Suppressor macrophage treated with lipopolysaccharide for 1 hour (primary cell): ENCODE measurements around the gene MAPT.

Source experiments
- DNase-seq, 3 donors: peaks; one replicate each; pipeline ENCODE4 v3.0.0-alpha.2; 2020 to 2022

The MAPT gene

DNA sequence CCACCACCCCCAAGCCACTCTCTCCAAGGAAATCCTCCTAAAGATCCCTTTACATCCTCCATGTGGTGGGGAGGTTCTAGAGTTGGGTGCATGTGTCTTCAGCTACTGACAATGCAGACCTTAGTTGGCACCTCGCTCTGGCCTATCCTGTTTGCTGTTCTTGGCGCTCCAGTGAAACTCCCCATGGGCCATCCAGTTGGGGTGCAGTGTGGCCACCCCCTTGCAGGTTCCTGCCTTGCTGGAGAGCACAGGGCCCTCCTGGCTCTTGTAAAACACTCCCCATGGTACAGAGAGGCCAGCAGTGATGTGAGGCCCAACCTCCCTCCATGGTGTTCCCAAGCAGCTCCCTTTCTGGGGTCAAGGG is 82.0 kb downstream of the MAPT start:
- no peak for DNase-seq

DNA sequence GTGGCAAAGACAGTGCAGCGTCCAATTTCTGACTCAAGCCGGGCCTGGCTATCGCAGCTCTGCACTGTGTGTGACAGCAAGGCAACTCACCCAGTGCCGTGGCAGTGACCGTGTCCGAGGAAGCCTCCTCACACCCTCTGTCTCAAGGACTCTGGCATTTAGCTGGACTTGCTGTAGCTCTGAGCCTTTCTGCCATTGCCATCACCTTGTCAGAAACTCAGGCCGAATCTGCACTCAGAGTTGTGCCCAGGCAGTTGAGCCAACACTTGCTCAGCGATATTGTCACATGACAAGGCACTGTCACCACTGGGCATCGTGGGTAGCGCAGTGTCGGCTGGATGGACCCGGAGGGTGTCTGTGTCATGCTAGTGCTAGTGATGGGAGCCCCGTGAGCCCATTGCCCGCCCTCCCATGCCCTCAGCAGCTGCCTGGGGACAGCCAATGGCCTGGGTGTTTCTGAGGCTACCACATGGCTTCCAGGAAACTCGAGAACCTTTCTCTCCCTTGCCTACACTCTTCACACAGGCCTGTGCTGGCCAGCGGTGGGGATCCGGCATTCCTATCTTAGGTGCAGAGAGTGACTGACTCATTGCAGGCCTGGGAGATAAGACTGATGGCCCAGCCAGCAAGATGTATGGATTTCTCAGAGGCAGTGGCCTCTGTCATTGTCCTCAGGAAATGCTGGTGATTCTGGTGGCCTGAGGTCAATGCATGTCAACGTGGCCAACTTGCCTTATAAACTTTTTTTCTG is 82.6 kb downstream of the MAPT start:
- DNase-seq, result no peak

DNA sequence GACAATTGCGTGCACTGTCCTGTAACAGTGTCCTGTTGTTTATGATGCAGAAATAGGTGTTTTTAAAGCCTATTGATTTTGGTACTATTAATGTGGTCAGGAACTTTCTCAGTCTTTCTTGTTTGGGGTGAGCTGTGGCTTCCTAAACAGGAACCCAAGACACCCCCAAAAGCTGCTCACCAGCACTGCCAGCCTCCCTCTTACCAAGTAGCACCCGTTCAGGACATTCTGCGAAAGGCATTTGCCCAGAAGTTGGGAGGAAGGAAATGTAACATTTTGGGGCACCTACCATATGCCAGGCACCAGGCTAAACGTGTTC is 83.1 kb downstream of the MAPT start:
- DNase-seq, result no peak

DNA sequence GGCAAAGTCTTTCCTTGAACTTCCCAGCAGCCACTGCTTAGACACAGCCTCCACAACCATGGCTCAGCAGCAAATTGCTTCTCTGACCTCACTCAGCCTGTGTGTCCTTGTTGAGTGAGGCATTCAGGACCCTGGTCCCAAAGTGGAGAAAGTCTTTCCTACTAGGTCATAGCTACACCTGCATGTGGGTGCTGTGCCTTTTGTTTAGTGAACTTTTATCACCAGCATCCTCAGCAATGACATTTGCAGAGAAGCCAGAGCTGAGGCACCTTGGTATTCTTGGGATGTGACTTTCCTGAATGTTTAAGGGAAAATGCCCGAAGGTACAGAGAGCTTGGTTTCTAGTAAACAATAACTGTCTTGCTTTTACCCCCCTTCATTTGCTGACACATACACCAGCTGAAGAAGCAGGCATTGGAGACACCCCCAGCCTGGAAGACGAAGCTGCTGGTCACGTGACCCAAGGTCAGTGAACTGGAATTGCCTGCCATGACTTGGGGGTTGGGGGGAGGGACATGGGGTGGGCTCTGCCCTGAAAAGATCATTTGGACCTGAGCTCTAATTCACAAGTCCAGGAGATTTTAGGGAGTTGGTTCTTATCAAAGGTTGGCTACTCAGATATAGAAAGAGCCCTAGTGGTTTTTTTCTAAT is 83.7 kb downstream of the MAPT start:
- DNase-seq, result no peak

DNA sequence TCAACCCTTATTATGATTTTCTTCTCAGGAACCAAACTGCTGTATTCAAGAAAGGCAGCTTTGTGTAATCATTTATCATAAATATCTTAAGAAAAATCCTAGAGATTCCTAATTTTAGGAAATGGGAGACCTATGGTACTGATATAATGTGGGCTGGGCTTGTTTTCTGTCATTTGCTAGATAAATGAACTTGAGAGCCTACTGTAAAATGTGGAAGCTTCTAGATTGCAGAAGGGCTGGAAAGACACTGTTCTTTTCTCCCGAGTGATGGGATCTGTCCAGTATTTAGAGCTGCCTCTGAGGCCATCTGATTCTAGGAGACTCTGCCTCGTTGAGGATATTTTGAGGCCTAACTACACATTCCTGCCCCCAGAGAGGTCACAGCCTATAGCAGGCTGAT is 84.8 kb downstream of the MAPT start:
- no peak for DNase-seq

DNA sequence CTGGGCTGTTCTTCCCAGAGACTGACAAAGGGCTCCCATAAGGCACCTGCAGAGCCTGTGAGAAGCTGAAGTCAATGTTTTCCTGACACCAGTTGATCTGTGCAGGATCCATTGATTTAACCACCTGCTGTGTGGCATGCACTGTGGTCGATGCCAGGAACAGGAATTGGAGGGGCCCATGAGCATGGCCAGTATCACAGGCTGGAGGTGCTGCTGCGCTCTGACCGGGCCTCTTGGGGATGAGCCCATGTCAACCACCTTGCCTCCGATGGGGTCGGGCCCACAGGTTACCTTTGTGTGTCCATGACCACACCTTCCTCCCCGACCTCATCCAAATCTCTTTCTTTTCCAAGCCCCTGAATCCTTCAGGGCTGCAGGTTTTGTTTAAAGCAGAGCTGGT is 86.5 kb downstream of the MAPT start:
- no peak for DNase-seq

DNA sequence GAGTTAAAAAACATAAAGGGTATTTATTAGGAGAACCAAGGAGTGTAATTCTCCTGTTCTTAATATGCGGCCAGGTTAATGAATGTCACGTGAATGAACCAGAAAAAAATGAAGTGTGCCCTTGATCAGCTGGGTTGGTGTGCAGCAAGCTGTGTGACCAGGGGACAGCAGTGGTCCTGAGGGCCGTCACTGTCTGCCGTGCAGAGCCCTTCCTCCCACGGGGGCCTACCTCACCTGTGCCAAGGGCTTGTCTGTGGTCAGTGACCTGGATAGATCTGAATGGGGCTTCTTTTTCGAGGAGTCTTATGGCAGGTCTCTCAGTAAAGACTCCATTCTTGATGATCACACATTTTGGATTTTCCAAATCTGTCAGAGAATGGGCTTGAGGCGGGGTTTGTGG is 87.0 kb downstream of the MAPT start:
- DNase-seq, result peak in 1 of 3 donors; percentile 8

DNA sequence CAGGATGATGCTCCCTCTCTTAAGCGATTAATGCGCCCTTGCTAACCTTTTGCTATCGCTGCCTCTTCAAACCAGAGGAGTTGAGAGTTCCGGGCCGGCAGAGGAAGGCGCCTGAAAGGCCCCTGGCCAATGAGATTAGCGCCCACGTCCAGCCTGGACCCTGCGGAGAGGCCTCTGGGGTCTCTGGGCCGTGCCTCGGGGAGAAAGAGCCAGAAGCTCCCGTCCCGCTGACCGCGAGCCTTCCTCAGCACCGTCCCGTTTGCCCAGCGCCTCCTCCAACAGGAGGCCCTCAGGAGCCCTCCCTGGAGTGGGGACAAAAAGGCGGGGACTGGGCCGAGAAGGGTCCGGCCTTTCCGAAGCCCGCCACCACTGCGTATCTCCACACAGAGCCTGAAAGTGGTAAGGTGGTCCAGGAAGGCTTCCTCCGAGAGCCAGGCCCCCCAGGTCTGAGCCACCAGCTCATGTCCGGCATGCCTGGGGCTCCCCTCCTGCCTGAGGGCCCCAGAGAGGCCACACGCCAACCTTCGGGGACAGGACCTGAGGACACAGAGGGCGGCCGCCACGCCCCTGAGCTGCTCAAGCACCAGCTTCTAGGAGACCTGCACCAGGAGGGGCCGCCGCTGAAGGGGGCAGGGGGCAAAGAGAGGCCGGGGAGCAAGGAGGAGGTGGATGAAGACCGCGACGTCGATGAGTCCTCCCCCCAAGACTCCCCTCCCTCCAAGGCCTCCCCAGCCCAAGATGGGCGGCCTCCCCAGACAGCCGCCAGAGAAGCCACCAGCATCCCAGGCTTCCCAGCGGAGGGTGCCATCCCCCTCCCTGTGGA is 88.6 kb downstream of the MAPT start:
- DNase-seq, result no peak

DNA sequence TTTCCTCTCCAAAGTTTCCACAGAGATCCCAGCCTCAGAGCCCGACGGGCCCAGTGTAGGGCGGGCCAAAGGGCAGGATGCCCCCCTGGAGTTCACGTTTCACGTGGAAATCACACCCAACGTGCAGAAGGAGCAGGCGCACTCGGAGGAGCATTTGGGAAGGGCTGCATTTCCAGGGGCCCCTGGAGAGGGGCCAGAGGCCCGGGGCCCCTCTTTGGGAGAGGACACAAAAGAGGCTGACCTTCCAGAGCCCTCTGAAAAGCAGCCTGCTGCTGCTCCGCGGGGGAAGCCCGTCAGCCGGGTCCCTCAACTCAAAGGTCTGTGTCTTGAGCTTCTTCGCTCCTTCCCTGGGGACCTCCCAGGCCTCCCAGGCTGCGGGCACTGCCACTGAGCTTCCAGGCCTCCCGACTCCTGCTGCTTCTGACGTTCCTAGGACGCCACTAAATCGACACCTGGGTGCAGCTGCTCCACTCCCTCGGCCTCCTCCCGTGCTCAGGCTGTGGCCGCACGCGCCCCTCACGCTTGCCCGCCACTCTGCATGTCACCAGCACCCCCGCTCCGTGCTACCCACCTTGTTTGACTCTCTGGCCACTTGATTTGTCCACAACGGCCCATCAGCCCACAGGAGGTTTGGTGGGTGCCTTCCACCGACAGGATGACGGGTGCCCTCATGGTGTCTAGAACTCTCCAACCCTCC is 89.4 kb downstream of the MAPT start:
- DNase-seq, result no peak

DNA sequence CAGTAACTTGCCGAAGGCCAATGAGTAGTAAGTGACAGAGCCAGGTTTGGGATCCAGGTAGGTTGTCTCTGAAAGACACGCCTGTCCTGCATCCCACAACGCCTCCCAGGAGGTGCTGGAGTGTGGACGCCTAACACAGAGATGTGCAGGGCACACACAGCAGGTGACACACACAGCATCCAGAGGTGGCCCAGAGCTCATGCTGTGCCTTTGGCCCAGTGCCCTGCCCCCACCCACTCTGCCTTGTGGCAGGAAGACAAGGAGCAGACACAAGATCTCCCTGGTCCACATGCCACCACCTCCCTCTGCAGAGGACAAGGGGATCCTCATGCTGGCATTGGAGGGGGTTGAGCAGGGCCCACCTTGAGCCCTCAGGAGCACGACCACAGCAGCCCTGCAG is 90.0 kb downstream of the MAPT start:
- no peak for DNase-seq

DNA sequence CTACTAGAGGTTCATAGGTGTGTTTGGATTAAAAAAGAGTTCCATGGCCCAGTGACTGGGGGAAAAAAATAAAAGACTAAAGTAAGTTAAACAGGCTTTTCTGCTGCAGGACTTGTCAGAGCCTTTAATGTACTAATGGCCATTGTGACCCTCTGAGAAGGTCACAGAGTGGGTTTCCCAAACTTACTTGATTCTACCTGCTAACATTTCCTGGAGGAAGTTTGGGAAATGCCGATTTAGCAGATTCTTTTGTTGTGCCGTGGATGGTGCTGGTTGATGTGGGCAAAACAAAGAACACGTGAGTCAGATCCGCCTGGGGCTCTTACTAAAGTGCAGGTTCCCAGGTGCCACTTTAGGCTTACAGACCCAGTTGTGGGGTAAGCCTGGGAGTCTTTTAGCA is 91.1 kb downstream of the MAPT start:
- no peak for DNase-seq

DNA sequence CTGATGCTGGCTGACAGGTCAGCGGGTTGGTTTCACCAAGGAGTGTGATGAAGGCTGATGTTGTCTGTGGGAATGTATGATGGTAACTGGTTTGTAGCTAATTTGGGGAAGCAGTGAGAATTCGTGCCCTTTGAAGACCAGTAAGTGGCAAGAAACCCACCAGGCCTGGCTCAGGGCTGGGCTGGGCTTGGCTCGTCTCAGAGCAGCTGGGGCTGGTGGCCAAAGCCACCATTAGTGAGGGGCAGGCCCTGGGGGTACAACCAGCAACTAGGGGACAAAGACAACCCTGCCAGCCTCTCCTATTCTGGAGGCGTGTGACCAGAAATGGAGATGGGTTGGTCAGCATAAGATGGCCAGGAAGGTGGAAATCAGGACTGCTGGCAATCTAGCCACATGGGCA is 91.7 kb downstream of the MAPT start:
- DNase-seq, result no peak

DNA sequence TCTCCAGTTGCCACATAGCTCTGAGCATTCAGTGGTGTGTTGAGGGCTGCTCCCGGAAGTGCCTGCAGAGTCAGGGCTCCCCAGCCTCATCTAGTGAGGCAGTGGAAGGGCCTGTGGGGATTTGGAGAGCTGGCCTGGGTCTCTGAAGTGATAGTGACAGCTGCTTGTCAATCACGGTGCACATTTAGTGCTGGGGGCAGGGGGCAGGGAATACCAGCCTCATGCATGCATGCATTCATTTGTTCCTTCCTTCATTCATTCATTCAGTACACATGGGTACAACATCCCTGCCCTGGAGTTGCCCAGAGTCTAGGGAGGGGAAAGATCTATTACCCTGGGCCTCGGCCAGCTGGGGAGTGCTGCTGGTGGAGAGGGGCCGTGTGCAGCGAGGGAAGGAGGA is 93.4 kb downstream of the MAPT start:
- DNase-seq, result no peak

DNA sequence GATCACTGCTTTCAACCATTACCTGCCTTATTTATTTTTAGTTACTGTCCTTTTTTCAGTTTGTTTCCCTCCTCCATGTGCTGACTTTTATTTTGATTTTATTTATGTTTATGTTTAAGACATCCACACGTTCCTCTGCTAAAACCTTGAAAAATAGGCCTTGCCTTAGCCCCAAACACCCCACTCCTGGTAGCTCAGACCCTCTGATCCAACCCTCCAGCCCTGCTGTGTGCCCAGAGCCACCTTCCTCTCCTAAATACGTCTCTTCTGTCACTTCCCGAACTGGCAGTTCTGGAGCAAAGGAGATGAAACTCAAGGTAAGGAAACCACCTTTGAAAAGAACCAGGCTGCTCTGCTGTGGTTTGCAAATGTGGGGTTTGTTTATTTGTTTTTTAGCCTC is 95.4 kb downstream of the MAPT start:
- DNase-seq, result no peak

DNA sequence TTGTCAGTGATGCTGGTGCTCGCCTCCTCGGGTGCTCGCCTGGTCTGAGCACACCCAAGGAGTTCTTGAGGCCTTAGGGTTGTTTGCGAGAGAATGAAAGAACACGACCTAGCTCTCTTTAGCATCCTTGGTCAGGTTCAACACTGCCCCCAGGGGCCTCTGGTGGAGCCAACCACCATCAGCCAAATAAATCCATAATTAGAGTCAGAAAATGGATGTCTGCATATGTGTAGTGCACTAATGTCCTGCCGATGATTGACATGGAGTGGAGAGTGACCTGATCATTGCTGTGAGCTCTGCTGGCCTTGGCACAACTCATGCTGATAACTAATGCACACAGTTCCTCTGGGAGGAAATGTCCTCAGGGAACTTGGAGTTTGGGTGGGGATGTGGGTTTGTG is 96.5 kb downstream of the MAPT start:
- DNase-seq, result no peak

DNA sequence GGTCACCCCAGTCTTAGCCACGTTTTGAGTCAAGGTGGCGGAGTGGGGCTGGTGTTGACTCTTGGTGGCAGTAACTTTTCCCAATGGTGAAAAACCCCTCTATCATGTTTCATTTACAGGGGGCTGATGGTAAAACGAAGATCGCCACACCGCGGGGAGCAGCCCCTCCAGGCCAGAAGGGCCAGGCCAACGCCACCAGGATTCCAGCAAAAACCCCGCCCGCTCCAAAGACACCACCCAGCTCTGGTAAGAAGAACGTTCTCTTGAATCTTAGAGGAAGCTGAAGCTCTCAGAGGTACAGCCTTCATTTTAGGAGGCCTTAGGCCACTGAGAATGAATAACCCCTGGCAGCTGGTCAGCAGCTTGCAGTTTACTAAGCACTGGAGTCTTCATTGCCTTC is 97.0 kb downstream of the MAPT start:
- no peak for DNase-seq

DNA sequence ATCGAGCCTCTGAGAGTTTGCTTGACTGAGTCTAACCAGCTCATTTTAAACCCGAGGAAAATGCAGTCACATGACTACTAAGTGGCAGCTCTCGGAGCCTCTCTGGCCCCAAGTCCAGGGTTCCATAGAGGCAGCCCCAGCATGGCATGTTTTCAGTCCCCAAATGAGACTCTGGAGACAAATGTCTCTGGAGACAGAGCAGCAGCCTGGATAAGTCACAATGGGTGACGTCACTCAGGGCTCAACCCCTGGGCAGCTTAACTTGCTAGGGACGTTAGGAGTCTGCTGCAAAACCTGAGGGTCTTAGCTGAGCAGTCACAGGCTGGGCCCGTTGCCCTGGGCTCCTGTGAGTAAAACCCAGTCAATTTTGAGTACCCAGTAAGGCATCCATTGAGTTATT is 97.8 kb downstream of the MAPT start:
- DNase-seq, result no peak

DNA sequence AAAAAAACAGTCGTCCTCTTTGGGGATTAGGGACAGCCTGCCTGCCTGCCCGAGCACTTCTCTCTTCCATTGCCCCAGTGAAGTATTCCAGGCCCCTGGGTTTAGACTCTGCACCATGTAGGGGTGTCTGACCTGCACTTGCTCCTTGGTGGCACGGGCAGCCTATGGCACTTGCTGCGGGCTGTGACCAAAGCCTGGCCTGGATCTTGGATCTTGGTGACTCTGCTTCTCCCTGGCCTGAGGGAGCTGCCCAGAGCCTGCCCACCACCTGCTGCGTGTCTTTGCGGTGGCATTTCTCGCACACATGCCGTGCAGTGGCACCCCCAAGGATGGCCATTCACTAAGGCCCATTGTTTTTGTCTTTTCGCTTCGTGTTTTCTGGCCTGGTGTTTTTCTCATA is 98.5 kb downstream of the MAPT start:
- DNase-seq, result no peak

DNA sequence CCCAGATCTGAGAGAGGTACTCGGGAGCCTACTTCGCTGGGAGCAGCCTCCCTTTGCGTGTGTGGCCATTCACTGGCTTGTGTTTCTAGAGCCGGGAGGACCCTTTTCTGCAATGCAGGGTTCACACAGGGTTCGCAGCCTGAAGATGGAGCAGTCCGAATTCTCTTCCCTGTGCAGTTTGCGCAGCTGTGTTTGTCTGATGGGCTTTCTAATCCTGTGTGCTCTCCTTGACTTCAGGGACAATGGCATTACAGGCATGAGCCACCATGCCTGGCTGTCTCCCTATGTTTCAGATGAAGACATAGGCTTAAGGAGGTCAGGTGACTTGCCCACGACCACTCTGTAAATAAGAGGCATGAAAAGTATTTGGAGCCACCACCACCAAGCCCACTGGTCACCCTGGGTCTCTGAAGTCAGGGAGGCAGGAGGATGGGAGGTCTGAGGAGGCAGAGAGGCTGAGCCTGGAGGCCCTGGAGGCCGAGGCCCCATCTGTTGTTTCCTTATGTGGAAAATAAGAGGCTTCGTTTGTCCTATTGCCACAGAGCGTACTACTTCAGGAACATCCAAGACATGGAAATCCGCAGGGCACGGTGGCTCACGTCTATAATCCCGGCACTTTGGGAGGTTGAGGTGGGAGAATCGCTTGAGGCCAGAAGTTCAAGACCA is 99.7 kb downstream of the MAPT start:
- DNase-seq, result no peak

DNA sequence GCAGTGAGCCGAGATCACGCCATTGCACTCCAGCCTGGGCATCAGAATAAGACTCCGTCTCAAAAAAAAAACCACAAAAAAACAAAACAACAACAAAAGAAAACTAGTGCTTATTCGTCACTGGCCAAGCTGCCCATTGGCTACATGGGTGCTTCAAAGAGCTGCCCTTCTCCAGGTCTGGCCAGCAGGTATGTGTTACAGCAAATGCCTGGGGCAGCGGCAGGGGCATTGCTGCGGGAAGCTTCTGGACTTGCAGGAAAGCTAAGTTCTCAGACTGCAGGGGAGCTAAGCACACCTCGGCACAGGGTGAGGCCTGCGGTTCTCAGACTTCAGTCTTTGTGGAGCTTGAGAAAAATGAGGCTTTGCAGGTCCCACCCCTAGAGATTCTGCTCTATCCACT is 100.6 kb downstream of the MAPT start:
- DNase-seq, result no peak

DNA sequence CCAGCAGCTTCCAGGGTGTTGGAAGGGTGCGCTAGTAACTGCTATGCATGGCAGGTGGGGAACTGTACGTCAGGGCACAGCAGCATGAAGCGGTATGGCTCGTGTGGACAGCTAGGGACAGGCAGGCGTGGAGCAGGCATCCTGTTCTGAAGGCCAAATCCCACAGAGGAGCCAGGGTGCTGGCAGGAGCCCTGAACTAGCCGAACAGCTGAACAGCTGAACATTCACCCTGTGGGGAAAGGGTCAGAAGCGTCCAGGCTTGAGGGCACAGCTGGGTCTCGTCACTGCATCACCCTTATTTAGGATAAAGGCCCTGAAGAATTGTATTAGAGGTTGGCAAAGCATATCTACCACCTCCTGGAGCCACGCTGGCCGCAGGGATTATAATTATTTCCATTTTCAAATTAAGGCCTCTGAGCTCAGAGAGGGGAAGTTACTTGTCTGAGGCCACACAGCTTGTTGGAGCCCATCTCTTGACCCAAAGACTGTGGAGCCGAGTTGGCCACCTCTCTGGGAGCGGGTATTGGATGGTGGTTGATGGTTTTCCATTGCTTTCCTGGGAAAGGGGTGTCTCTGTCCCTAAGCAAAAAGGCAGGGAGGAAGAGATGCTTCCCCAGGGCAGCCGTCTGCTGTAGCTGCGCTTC is 101.4 kb downstream of the MAPT start:
- DNase-seq, result no peak

DNA sequence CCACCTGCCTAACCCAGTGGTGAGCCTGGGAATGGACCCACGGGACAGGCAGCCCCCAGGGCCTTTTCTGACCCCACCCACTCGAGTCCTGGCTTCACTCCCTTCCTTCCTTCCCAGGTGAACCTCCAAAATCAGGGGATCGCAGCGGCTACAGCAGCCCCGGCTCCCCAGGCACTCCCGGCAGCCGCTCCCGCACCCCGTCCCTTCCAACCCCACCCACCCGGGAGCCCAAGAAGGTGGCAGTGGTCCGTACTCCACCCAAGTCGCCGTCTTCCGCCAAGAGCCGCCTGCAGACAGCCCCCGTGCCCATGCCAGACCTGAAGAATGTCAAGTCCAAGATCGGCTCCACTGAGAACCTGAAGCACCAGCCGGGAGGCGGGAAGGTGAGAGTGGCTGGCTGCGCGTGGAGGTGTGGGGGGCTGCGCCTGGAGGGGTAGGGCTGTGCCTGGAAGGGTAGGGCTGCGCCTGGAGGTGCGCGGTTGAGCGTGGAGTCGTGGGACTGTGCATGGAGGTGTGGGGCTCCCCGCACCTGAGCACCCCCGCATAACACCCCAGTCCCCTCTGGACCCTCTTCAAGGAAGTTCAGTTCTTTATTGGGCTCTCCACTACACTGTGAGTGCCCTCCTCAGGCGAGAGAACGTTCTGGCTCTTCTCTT is 102.1 kb downstream of the MAPT start:
- DNase-seq, result no peak
